Right lung (tissue), 5 donors: ENCODE data around the gene GRAMD1A. TPM values are rescaled to one million over a fixed set of nuclear protein-coding genes. Genes with fewer than 3 reads are reported as not detected.
"Not testable (repeated sequence)": the region's sequence is repeated elsewhere in the genome, so short reads cannot be mapped to it uniquely, and the experiment has no call there.

Experiments
- DNase-seq, 2 donors: peaks; one replicate each; pipeline ENCODE4 v3.0.0-alpha.2; 2013
- polyA plus RNA-seq, 5 donors: library from polyadenylated mRNA; unstranded; fragments of 120-200 nt; gene quantifications; one replicate each; pipeline versions ENCODE4 v1.2.1 to v1.2.3, GENCODE V29; 2013; ENCODE audit warnings: inconsistent platforms in 1 of 5, low replicate concordance in 1 of 5; ENCODE audit not compliant: insufficient read length in 5 of 5, insufficient read depth in 1 of 5

GRAMD1A gene
- polyA plus RNA-seq, 5 donors: 87.3 to 123 (median 118) TPM

GRCh38 chr19:35000647-35001501, 751 bp downstream of the GRAMD1A start:
- no peak for DNase-seq

GRCh38 chr19:35002037-35002535, 2.0 kb downstream of the GRAMD1A start:
- DNase-seq: no peak

GRCh38 chr19:35004517-35005255, 4.6 kb downstream of the GRAMD1A start:
- DNase-seq: no peak

GRCh38 chr19:35005256-35005977, 5.3 kb downstream of the GRAMD1A start:
- no peak for DNase-seq

GRCh38 chr19:35006007-35006341, 5.9 kb downstream of the GRAMD1A start:
- not testable (repeated sequence) for DNase-seq

- no peak for DNase-seq
Measured at GRCh38 chr19:35006342-35006998, 6.3 kb downstream of the GRAMD1A start.

GRCh38 chr19:35006999-35007365, 6.9 kb downstream of the GRAMD1A start:
- no peak for DNase-seq

GRCh38 chr19:35007427-35007826, 7.3 kb downstream of the GRAMD1A start:
- not testable (repeated sequence) for DNase-seq

GRCh38 chr19:35008891-35009341, 8.8 kb downstream of the GRAMD1A start:
- DNase-seq: no peak

- no peak for DNase-seq
Measured at GRCh38 chr19:35009424-35010415, 9.6 kb downstream of the GRAMD1A start.

- no peak for DNase-seq
Measured at GRCh38 chr19:35011091-35011689, 11.1 kb downstream of the GRAMD1A start.

- no peak for DNase-seq
Measured at GRCh38 chr19:35011737-35012682, 11.9 kb downstream of the GRAMD1A start.

GRCh38 chr19:35013041-35013819, 13.1 kb downstream of the GRAMD1A start:
- peak; percentile 41 to 50 for DNase-seq

- DNase-seq: no peak
Measured at GRCh38 chr19:35013820-35014754, 14.0 kb downstream of the GRAMD1A start.

GRCh38 chr19:35014774-35015173, 14.7 kb downstream of the GRAMD1A start:
- DNase-seq: not testable (repeated sequence)

- DNase-seq: no peak
Measured at GRCh38 chr19:35015270-35015953, 15.3 kb downstream of the GRAMD1A start.
